NCI-H1930 (cell line): Measurements from ENCODE around the gene TAS2R5.
"Not testable (repeated sequence)": the region's sequence is repeated elsewhere in the genome, so short reads cannot be mapped to it uniquely, and the experiment has no call there.

Source experiments
- DNase-seq, 2 experiments: peaks; one replicate each; lab custom pipeline; 2025; lab: John Stamatoyannopoulos, UW

TAS2R5 gene

GRCh38 chr7:141789917-141790316 lies at the start of gene TAS2R5:
TSS of gene TAS2R5 (plus strand) at chr7:141790217. CDS start at chr7:141790362, 145 bp downstream.
- DNase-seq = no peak

- no peak for DNase-seq
Observed at GRCh38 chr7:141742229-141742628, 47.8 kb upstream of the TAS2R5 start.

- DNase-seq = no peak
Observed at GRCh38 chr7:141744131-141744530, 45.9 kb upstream of the TAS2R5 start.

GRCh38 chr7:141748396-141748795 lies 41.6 kb upstream of the TAS2R5 start:
- no peak for DNase-seq

DNA sequence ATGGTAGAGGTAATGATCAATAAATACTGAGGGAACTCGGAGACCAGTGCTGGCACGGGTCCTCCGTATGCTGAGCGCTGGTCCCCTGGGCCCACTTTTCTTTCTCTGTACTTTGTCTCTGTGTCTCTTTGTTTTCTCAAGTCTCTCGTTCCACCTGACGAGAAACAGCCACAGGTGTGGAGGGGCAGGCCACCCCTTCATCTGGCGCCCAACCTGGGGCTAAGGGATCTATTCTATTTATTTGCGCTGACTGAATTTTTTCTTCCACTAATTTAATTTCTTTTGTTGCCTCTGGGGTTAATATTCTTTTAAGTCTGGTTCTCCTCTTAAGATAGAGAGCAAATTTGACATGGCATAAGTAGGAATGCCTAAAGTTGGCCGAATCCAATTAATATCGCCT lies 38.1 kb upstream of the TAS2R5 start:
- not testable (repeated sequence) for DNase-seq

- no peak for DNase-seq
Observed at GRCh38 chr7:141752634-141753033, 37.4 kb upstream of the TAS2R5 start.

DNA sequence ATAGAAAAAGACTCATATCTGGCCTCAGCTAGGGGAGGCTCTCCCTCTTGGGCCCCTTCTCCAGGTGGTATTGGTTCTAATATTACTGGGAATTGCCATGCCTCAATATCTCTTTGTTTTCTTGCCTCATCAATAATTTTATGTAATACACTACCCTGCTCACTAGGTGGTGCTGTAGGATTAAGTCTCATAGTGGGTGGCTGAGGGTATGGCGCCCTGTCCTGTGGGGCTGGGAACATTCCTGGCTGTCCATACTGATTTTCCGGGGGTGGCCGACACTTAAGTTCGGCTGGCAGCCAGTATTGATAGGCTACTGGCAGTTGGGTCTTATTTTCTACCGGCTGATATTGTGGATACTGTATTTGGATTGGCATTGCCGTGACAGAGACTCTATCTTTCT lies 35.1 kb upstream of the TAS2R5 start:
- peak; percentile 11 to 46 for DNase-seq

- DNase-seq = no peak
Observed at GRCh38 chr7:141763797-141764196, 26.2 kb upstream of the TAS2R5 start, which contains the start of gene TAS2R3. TSS of gene TAS2R3 (plus strand) at chr7:141764097. CDS start at chr7:141764159, 62 bp downstream.

- DNase-seq = not testable (repeated sequence)
Observed at GRCh38 chr7:141770083-141770583, 19.9 kb upstream of the TAS2R5 start.

- DNase-seq = no peak
Observed at GRCh38 chr7:141776374-141776773, 13.6 kb upstream of the TAS2R5 start, which contains the start of gene TAS2R4. TSS of gene TAS2R4 (plus strand) at chr7:141776674. CDS start at chr7:141778489, 1,815 bp downstream.

DNA sequence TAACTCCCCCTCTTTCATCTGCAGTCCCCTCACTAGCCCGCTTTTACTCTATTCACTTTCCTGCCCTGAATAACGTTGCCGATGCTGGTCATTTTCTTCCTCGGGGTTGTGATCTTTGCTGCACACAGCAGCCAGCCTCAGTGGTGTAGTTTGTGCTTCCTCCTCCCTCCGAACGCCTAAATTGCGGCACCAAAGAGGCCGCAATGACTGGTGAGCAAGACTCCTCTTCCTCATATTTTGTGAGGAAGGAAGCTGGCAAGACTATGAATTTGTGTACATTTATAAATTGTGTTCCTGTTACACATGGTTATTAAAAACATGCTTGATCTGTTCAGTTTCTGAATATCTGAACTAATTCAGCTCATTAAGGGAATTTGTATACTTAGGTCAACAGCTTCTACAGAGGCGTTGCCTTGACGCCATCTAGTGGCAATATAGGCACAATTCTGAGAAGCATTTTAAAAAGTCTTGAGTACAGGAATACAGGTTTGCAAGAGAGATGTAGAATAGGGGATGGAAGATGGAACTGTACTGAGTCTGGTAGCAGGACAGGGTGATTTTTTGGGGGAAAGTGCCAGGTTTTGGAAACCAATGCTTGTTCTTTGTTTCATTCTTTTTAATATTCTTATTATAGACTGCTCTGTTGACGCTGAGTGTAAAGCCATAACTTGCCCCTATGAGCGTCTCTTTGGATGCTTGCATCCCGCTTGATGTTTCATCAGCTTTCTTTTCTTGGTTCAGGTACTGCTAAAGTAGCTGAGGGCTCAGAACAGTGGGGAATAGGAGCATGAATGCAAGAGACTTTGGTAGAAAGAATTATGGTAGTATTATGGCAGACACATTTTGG lies 4.1 kb upstream of the TAS2R5 start:
- DNase-seq = peak; percentile 29 to 42

GRCh38 chr7:141788296-141788695 lies 1.7 kb upstream of the TAS2R5 start:
- DNase-seq = no peak

- DNase-seq = no peak
Observed at GRCh38 chr7:141792526-141792925, 2.5 kb downstream of the TAS2R5 start.

DNA sequence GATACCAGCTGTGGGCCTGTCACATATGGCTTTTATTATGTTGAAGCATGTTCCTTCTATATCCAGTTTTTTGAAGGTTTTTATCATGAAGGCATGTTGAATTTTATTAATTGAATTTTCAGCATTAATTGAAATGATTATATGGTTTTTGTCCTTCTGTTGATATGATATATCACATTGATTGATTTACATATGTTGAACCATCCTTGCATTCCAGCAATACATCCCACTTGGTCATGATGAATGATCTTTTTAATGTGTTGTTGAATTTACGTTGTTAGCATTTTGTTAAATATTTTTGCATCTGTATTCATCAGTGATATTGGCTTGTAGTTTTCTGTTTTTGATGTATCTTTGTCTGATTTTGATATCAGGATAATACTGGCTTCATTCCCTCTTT lies 30.1 kb downstream of the TAS2R5 start:
- no peak for DNase-seq

DNA sequence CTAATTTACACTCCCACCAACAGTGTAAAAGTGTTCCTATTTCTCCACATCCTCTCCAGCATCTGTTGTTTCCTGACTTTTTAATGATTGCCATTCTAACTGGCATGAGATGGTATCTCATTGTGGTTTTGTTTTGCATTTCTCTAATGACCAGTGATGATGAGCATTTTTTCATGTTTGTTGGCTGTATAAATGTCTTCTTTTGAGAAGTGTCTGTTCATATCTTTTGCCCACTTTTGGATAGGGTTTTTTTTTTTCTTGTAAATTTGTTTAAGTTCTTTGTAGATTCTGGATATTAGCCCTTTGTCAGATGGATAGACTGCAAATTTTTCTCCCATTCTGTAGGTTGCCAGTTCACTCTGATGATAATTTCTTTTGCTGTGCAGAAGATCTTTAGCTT lies 32.4 kb downstream of the TAS2R5 start:
- not testable (repeated sequence) for DNase-seq

DNA sequence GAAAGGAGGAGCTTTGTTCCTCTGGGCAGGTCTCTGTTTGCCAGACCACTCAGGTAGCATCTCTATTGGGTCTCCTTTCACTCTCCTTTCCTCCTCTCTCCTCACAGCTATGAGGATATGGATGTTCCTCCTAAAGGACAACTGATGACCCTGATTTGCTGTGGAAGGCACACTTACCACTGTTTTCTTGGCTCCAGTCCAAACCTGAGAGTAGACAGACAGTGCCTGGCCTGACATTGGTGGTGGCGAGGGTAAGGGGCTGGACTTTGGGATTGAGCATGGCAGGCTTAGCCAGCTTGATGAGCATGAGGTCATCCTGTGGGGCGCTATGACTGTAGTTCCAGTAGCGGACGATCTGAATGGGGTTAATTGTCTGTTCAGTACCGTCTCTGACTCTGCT lies 47.7 kb downstream of the TAS2R5 start:
- DNase-seq = no peak

DNA sequence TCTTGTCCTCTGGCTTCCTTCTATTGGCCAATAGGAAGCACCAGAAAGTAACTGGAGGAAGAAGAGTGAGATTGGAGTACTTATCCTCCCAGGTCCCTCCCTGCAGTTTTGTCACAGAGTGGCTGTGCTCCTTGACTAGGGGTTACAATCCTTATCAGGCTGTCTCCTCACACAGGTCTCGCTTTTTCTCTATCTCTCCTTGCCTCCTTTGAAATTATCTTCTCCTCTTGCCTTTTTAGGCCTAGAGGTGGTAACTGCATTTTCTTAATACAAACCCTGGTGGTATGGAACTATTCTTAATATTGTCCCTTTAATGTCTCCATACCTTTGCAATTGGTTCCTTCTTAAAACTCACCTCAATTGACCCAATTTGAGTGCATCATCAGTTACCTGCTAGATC lies 48.6 kb downstream of the TAS2R5 start:
- DNase-seq = no peak

- no peak for DNase-seq
Observed at GRCh38 chr7:141839256-141839655, 49.2 kb downstream of the TAS2R5 start.

DNA sequence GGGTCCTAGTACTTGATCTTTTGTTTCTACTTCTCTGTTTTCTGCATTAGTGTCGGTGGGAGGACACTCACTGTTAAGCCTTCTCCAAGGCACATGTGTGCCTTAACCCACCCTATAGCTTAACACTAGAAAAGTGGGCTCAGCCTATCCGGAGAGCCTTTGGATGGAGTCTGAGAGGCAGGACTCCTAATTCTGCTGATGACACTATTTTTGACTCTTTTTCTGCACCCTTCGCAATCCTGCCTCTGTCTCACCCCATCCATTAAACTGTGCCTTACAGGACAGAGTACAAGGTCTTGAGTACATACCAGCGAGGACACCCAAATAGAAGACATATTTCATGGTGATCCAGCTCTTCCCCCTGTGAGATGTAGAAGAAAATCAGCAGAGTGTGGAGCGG lies 50.7 kb downstream of the TAS2R5 start:
- no peak for DNase-seq
